ENCODE results near the gene IFT80. TPM values are rescaled to one million over a fixed set of nuclear protein-coding genes. Genes with fewer than 3 reads are reported as not detected.
"Not testable (repeated sequence)": the region's sequence is repeated elsewhere in the genome, so short reads cannot be mapped to it uniquely, and the experiment has no call there.

The IFT80 gene
- total RNA-seq, 2 donors from 2014 or later, result 16.1 to 43.3 TPM

DNA sequence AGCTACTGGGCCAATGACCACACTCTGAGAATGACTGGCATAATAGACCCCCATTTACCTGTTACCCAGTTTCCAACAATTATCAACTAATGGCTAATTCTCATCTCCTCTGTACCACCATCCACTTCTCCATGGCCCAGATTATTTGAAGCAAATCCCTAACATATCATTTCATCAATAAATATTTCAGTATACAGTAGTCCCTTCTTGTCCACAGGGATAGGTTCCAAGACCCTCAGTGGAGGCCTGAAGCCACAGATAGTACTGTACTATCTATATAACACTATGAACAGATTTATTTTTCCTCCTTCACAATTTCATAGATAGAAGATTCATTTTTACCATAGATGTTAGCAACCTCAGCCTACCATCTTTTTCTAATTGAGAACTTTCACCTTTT, 68.3 kb downstream of the IFT80 start:
- H3K36me3 ChIP-seq, result no peaks in the 10 kb centered on the region
- H3K27me3 ChIP-seq (replicated peaks; ENCODE audit: insufficient read depth), result no peaks in the 10 kb centered on the region
- DNase-seq (ENCODE audit: low spot score), result no peak
- intact Hi-C loops (cut with DNase I), result no loop called here
- no peaks in the 10 kb centered on the region for H3K9me3 ChIP-seq
- H3K4me3 ChIP-seq, result no peak overlapping the region
- TF ChIP-seq POLR2AphosphoS5 (IDR thresholded peaks at IDR 0.05), result no peak
- TF ChIP-seq, protein P1, sequence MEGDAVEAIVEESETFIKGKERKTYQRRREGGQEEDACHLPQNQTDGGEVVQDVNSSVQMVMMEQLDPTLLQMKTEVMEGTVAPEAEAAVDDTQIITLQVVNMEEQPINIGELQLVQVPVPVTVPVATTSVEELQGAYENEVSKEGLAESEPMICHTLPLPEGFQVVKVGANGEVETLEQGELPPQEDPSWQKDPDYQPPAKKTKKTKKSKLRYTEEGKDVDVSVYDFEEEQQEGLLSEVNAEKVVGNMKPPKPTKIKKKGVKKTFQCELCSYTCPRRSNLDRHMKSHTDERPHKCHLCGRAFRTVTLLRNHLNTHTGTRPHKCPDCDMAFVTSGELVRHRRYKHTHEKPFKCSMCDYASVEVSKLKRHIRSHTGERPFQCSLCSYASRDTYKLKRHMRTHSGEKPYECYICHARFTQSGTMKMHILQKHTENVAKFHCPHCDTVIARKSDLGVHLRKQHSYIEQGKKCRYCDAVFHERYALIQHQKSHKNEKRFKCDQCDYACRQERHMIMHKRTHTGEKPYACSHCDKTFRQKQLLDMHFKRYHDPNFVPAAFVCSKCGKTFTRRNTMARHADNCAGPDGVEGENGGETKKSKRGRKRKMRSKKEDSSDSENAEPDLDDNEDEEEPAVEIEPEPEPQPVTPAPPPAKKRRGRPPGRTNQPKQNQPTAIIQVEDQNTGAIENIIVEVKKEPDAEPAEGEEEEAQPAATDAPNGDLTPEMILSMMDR (IDR thresholded peaks at IDR 0.05), result no peak
- TF ChIP-seq POLR2A (IDR thresholded peaks at IDR 0.05), result no peak
- H3K4me1 ChIP-seq (replicated peaks), result no peaks in the 10 kb centered on the region
- no peak overlapping the region for H3K27ac ChIP-seq

DNA sequence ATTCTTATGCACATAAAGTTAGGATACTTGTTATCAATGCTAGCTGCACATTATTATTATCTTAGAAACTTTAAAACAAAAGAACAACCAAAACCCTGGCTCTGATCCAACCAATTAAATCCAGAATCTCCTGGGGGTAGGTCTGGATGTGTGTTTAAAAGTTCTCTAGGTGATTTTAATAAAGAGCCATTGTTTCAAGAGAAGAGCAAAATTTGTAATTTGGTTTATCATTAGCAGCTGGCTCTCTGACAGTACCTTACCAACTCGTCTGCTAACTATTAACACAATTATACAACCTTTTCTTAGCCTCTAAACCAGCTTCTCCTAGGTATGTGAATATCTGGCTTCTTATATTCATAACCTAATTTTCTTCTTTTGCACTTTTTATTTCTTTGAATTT, 68.9 kb downstream of the IFT80 start:
- intact Hi-C loops (cut with DNase I), result no loop called here
- Histone ChIP-seq H3K4me1 (replicated peaks) (no peaks in the 10 kb centered on the region), H3K27ac (no peak overlapping the region), H3K27me3 (replicated peaks; ENCODE audit: insufficient read depth) (no peaks in the 10 kb centered on the region), H3K9me3 (no peaks in the 10 kb centered on the region), H3K36me3 (no peaks in the 10 kb centered on the region), H3K4me3 (no peak overlapping the region)
- DNase-seq (ENCODE audit: low spot score), result no peak
- TF ChIP-seq, protein P1 (IDR thresholded peaks at IDR 0.05), result no peak
- TF ChIP-seq POLR2AphosphoS5 (IDR thresholded peaks at IDR 0.05) (no peak), POLR2A (IDR thresholded peaks at IDR 0.05) (no peak)
- 87% methylated on average over 1 of the region's 1 CpG for WGBS

DNA sequence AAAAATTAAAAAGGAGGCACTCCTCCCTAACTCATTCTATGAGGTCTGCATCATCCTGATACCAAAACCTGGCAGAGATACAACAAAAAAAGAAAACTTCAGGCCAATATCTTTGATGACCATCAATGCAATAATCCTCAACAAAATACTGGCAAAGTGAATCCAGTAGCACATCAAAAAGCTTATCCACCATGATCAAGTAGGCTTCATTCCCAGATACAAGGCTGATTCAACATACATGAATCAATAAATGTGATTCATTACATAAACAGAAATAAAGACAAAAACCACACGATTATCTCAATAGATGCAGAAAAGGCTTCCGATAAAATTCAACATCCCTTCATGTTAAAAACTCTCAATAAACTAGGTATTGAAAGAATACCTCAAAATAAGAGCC, 72.7 kb downstream of the IFT80 start:
- H3K4me3 ChIP-seq; H3K9me3 ChIP-seq; H3K27ac ChIP-seq; H3K36me3 ChIP-seq; DNase-seq (ENCODE audit: low spot score); H3K27me3 ChIP-seq (replicated peaks; ENCODE audit: insufficient read depth); H3K4me1 ChIP-seq (replicated peaks); intact Hi-C loops (cut with DNase I): not testable (repeated sequence)
- WGBS, result 55% methylated on average over 2 of the region's 2 CpGs

DNA sequence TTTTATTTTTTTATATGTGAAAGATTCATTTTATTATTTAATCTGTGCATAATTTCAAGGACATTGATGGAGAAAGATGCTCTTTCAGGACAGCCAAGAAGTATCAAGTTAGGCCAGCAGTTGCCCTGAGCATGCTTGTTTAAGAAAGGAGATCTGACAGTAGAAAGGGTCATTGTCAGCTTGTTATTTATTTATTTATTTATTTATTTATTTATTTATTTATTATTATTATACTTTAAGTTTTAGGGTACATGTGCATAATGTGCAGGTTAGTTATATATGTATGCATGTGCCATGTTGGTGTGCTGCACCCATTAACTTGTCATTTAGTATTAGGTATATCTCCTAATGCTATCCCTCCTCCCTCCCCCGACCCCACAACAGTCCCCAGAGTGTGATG, 77.2 kb downstream of the IFT80 start:
- H3K27ac ChIP-seq; H3K9me3 ChIP-seq; H3K4me1 ChIP-seq (replicated peaks); H3K27me3 ChIP-seq (replicated peaks; ENCODE audit: insufficient read depth); H3K4me3 ChIP-seq; intact Hi-C loops (cut with DNase I); DNase-seq (ENCODE audit: low spot score); H3K36me3 ChIP-seq: not testable (repeated sequence)
- WGBS, result 100% methylated on average over 1 of the region's 1 CpG

DNA sequence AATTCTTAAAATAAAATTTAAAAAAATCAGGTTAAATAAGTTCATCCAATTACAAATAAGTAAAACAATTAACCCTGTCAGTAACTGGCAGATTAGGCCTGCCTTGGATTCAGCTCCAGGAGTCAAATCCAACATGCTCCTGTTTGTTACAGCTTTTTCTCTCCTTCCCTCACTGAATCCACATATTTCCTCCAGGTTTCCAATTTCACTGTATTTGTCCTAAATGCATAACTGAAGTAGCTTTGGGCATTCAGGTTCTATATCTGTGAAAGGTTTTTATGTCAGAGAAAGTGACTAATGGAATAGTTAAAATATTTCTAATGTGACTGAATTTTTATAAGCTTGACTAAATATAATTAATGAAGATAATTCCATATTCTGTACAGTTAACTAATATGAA, 79.7 kb downstream of the IFT80 start:
- TF ChIP-seq POLR2A (IDR thresholded peaks at IDR 0.05), result no peak
- TF ChIP-seq POLR2AphosphoS5 (IDR thresholded peaks at IDR 0.05), result no peak
- TF ChIP-seq, protein P1 (IDR thresholded peaks at IDR 0.05), result no peak
- intact Hi-C loops (cut with DNase I), result no loop called here
- no peaks in the 10 kb centered on the region for H3K27me3 ChIP-seq (replicated peaks; ENCODE audit: insufficient read depth)

DNA sequence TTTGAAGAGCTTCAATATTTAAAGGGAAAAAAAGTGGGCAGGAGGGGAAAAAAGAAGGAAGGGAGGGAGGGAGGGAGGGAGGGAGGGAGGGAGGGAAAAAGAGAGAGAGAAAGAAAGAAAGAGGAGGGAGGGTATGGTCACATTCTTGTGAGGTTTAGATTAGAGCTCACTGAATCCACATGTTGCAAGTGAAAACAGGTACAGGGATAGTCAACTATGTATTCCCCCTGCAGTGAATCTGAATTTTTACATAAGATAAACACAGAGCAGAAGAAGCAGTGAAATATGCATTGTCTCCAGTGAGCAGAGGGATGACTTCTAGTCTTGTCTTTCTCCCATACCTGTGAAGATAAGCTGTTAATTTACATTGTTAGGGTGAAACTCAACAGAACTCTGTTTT, 84.0 kb downstream of the IFT80 start:
- Histone ChIP-seq H3K4me3 (no peak overlapping the region), H3K27ac (no peak overlapping the region), H3K27me3 (replicated peaks; ENCODE audit: insufficient read depth) (no peaks in the 10 kb centered on the region), H3K36me3 (no peaks in the 10 kb centered on the region), H3K9me3 (no peaks in the 10 kb centered on the region), H3K4me1 (replicated peaks) (no peaks in the 10 kb centered on the region)
- DNase-seq (ENCODE audit: low spot score), result no peak
- intact Hi-C loops (cut with DNase I), result no loop called here
- no peak for TF ChIP-seq POLR2AphosphoS5 (IDR thresholded peaks at IDR 0.05)
- no peak for TF ChIP-seq POLR2A (IDR thresholded peaks at IDR 0.05)
- TF ChIP-seq, protein P1 (IDR thresholded peaks at IDR 0.05), result no peak

More for the DNA sequence above, 79.7 kb downstream of the IFT80 start:
- H3K36me3 ChIP-seq, result no peaks in the 10 kb centered on the region
- H3K9me3 ChIP-seq, result no peaks in the 10 kb centered on the region
- H3K27ac ChIP-seq, result no peak overlapping the region
- no peak overlapping the region for H3K4me3 ChIP-seq
- no peaks in the 10 kb centered on the region for H3K4me1 ChIP-seq (replicated peaks)
- DNase-seq (ENCODE audit: low spot score), result no peak
